ENCODE results near the gene PHRF1. TPM values are rescaled to one million over a fixed set of nuclear protein-coding genes. Genes with fewer than 3 reads are reported as not detected.

PHRF1 gene
- polyA plus RNA-seq, 1 of the 3 experiments (the other 2 are of a cell fraction): 22.7 TPM

- no peak for TF ChIP-seq CHD2 (IDR thresholded peaks at IDR 0.05; ENCODE audit: low read length, partially characterized antibody)
- TF ChIP-seq EZH2phosphoT487 (IDR thresholded peaks at IDR 0.05; ENCODE audit: borderline replicate concordance, low read depth): no peak
- TF ChIP-seq TCF12 (IDR thresholded peaks at IDR 0.05): no peak
- no peak for TF ChIP-seq SIN3A (IDR thresholded peaks at IDR 0.05; ENCODE audit: borderline replicate concordance, low read depth, low read length)
- TF ChIP-seq MEF2A (IDR thresholded peaks at IDR 0.05; ENCODE audit: borderline replicate concordance, low read depth): no peak
- TF ChIP-seq FOXJ3 (CRISPR knock-in tag; IDR thresholded peaks at IDR 0.05): no peak
- no peak for TF ChIP-seq FOSL2 (IDR thresholded peaks at IDR 0.05; ENCODE audit: borderline replicate concordance, low read depth)
- TF ChIP-seq GATA2 (CRISPR knock-in tag; IDR thresholded peaks at IDR 0.05): no peak
- TF ChIP-seq NRF1 (IDR thresholded peaks at IDR 0.05; ENCODE audit: low read depth, low read length): no peak
- no peak for TF ChIP-seq YY1 (IDR thresholded peaks at IDR 0.05; ENCODE audit: low read depth)
- no peak for TF ChIP-seq TAF1 (IDR thresholded peaks at IDR 0.05; ENCODE audit: borderline replicate concordance, low read depth, low read length)
Measured at GRCh38 chr11:614021-614622, 37.9 kb downstream of the PHRF1 start (continued).

GRCh38 chr11:614623-615503 lies 38.6 kb downstream of the PHRF1 start:
- Histone ChIP-seq H3K36me3 (replicated peaks in 1 of 2; ENCODE audit: control insufficient read depth in 1 of 2, insufficient read depth in 2 of 2, low read length in 1 of 2) (peaks cover 13 to 38% of the 10 kb centered on the region in 2 experiments), H3K27me3 (ENCODE audit: insufficient read depth) (no peaks in the 10 kb centered on the region), H3F3A (replicated peaks; ENCODE audit: insufficient read depth) (peaks cover 6% of the 10 kb centered on the region), H2AFZ (ENCODE audit: low read depth) (no peak overlapping the region), H3K9ac (peak overlapping the region; percentile 77), H3K4me2 (peak overlapping the region; percentile 96), H3K4me3 (ENCODE audit: low read depth in 2 of 2, low read length in 1 of 2) (peak overlapping the region; percentile 56 to 77), H3K79me2 (ENCODE audit: insufficient read depth) (peaks cover 8% of the 10 kb centered on the region; the same call in 1 of the 2 replicates), H3K27ac (ENCODE audit: low read depth in 2 of 2, low read length in 1 of 2) (peak overlapping the region; percentile 76 to 84), H3K9me2 (no peaks in the 10 kb centered on the region), H3K9me3 (no peaks in the 10 kb centered on the region), H3K4me1 (ENCODE audit: control insufficient read depth in 1 of 2, insufficient read depth in 2 of 2, low read depth in 1 of 2, low read length in 1 of 2) (peaks cover 0 to 14% of the 10 kb centered on the region in 2 experiments; a peak in 1 of 4 replicates), H4K20me1 (ENCODE audit: insufficient read depth) (peaks cover 31% of the 10 kb centered on the region)
- TF ChIP-seq NFIC (IDR thresholded peaks at IDR 0.05; ENCODE audit: borderline replicate concordance): no peak
- no peak for TF ChIP-seq EZH2phosphoT487 (IDR thresholded peaks at IDR 0.05; ENCODE audit: borderline replicate concordance, low read depth)
- no peak for TF ChIP-seq FOXM1 (IDR thresholded peaks at IDR 0.05; ENCODE audit: low read depth)
- no peak for TF ChIP-seq MAX (IDR thresholded peaks at IDR 0.05; ENCODE audit: low read depth)
- TF ChIP-seq JUND (IDR thresholded peaks at IDR 0.05): no peak
- no peak for TF ChIP-seq MEF2A (IDR thresholded peaks at IDR 0.05; ENCODE audit: borderline replicate concordance, low read depth)
- no peak for TF ChIP-seq RXRA (IDR thresholded peaks at IDR 0.05; ENCODE audit: borderline replicate concordance, low read depth)
- CTCF ChIA-PET: interaction anchor here (1.9 kb wide), 1 partner anchor 96 kb away, joined by 5 read pairs; no protein-coding TSS in a partner anchor
- WGBS (ENCODE audit: low lambda C conversion rate): 75% methylated on average over 39 of the region's 68 CpGs
- POLR2A ChIA-PET: interaction anchor here (0.7 kb wide), 1 partner anchor 8 kb away, joined by 3 read pairs; no protein-coding TSS in a partner anchor
- DNase-seq: no peak
